Neuronal stem cell (in vitro differentiated cells): Measurements from ENCODE around the gene CD79A.
A peak's percentile ranks its signal among the peaks of the same experiment; 100 is the strongest.

Source experiments
- DNase-seq: peaks from one replicate; pipeline ENCODE4 v3.0.0-alpha.2; 2013; ENCODE audit warnings: low spot score
- H2AFZ ChIP-seq: one replicate; pipeline ENCODE4 v1.6.1; 2013; ENCODE audit warnings: mild to moderate bottlenecking, low read length, inconsistent platforms
- H2AK5ac ChIP-seq: 2 replicates; pipeline ENCODE4 v1.6.1; 2013; ENCODE audit warnings: low read depth, mild to moderate bottlenecking, inconsistent platforms, low read length, moderate library complexity, mixed read lengths
- H2BK120ac ChIP-seq: 2 replicates; pipeline ENCODE4 v1.6.1; 2013; ENCODE audit warnings: low read depth, mild to moderate bottlenecking, inconsistent platforms, low read length, moderate library complexity, mixed read lengths
- H2BK12ac ChIP-seq: one replicate; pipeline ENCODE4 v1.6.1; 2013; ENCODE audit warnings: low read length, inconsistent platforms
- H2BK15ac ChIP-seq: 2 replicates; pipeline ENCODE4 v1.6.1; 2013; ENCODE audit warnings: mild to moderate bottlenecking, low read length, inconsistent platforms, mixed read lengths
- H2BK5ac ChIP-seq: one replicate; pipeline ENCODE4 v1.6.1; 2013; ENCODE audit warnings: inconsistent platforms, mild to moderate bottlenecking, low read length, moderate library complexity
- H3K14ac ChIP-seq: one replicate; pipeline ENCODE4 v1.6.1; 2013; ENCODE audit warnings: low read length, inconsistent platforms
- H3K18ac ChIP-seq: 2 replicates; pipeline ENCODE4 v1.6.1; 2013; ENCODE audit warnings: low read length, inconsistent platforms
- H3K23ac ChIP-seq: 2 replicates; pipeline ENCODE4 v1.6.1; 2013; ENCODE audit warnings: low read depth, mild to moderate bottlenecking, mixed read lengths, low read length, inconsistent platforms; ENCODE audit not compliant: poor library complexity
- H3K27ac ChIP-seq: replicated peaks from 3 replicates; pipeline ENCODE4 v1.5.1; 2013; ENCODE audit warnings: low read length, inconsistent platforms
- H3K27me3 ChIP-seq, 3 experiments: 2 replicates each; pipeline ENCODE4 v1.6.1; 2013; ENCODE audit warnings: low read length in 3 of 3, mild to moderate bottlenecking in 2 of 3, inconsistent platforms in 1 of 3, low read depth in 1 of 3, mixed read lengths in 1 of 3, moderate library complexity in 1 of 3; ENCODE audit not compliant: control insufficient read depth in 3 of 3, insufficient read depth in 3 of 3
- H3K36me3 ChIP-seq, 2 donors: replicated peaks in 1 of 2; 2 replicates each; pipeline ENCODE4 v1.6.1; 2013; ENCODE audit warnings: low read length in 2 of 2; ENCODE audit not compliant: control insufficient read depth in 2 of 2, insufficient read depth in 2 of 2
- H3K4ac ChIP-seq: 2 replicates; pipeline ENCODE4 v1.6.1; 2013; ENCODE audit warnings: inconsistent platforms, mild to moderate bottlenecking, low read length, moderate library complexity
- H3K4me1 ChIP-seq, 2 donors: 1 replicate in 1 of 2; 2 replicates in 1 of 2; pipeline ENCODE4 v1.6.1; 2013; ENCODE audit warnings: low read length in 2 of 2, low read depth in 1 of 2; ENCODE audit not compliant: control insufficient read depth in 2 of 2, insufficient read depth in 1 of 2
- H3K4me2 ChIP-seq: one replicate; pipeline ENCODE4 v1.6.1; 2013; ENCODE audit warnings: mild to moderate bottlenecking, low read length, inconsistent platforms; ENCODE audit not compliant: insufficient read depth, poor library complexity, severe bottlenecking
- H3K4me3 ChIP-seq, 2 donors: 2 replicates each; pipeline ENCODE4 v1.5.1; 2013; ENCODE audit warnings: low read length in 2 of 2, mild to moderate bottlenecking in 2 of 2, inconsistent platforms in 1 of 2, moderate library complexity in 1 of 2
- H3K79me1 ChIP-seq: one replicate; pipeline ENCODE4 v1.6.1; 2013; ENCODE audit warnings: low read depth, mild to moderate bottlenecking, inconsistent platforms, low read length, moderate library complexity
- H3K9ac ChIP-seq: one replicate; pipeline ENCODE4 v1.6.1; 2013; ENCODE audit warnings: mild to moderate bottlenecking, low read depth, low read length, inconsistent platforms; ENCODE audit not compliant: poor library complexity
- H3K9me3 ChIP-seq, 2 donors: replicated peaks in 1 of 2; 2 replicates each; pipeline versions ENCODE3 to v1.6.1; 2013; ENCODE audit warnings: low read length in 2 of 2, mild to moderate bottlenecking in 2 of 2, inconsistent platforms in 1 of 2, low read depth in 1 of 2, mixed read lengths in 1 of 2, moderate library complexity in 1 of 2; ENCODE audit not compliant: control insufficient read depth in 2 of 2, insufficient read depth in 1 of 2
- H4K8ac ChIP-seq: one replicate; pipeline ENCODE4 v1.6.1; 2013; ENCODE audit warnings: low read depth, mild to moderate bottlenecking, inconsistent platforms, low read length, moderate library complexity
- H4K91ac ChIP-seq: one replicate; pipeline ENCODE4 v1.6.1; 2013; ENCODE audit warnings: low read length, low read depth, mild to moderate bottlenecking, inconsistent platforms; ENCODE audit not compliant: poor library complexity
- whole genome bisulfite sequencing, 2 donors: extraction: QIAGEN DNeasy Blood & Tissue Kit; methylation state at CpG; one replicate each; pipeline ENCODE4 v1.1.7; 2013; ENCODE audit warnings: missing lambda C conversion rate in 2 of 2, mixed read lengths in 1 of 2; ENCODE audit not compliant: insufficient read length in 2 of 2, insufficient replicate concordance in 1 of 2; ENCODE audit errors: extremely low coverage in 2 of 2; 5-methylcytosine and 5-hydroxymethylcytosine counted together

The CD79A gene

DNA sequence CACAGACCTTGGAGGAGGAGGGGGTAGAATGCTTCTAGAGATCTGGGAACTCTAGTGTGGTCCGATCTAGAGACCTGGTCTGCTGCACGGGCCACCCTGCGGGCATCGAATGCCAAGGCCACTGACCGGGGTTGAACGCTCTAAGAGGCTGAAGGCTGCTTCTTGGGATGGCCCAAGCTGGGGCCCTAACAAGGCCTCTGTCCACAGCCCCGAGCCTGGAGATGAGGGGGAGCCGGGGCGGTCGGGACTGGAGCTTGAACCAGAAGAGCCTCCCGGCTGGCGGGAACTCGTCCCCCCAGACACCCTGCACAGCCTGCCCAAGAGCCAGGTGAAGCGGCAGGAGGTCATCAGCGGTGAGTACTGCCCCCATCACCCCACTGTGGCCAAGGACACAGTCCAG is 21.2 kb downstream of the CD79A start:
- Histone ChIP-seq H3K9me3 (no peaks in the 10 kb centered on the region), H3K4me3 (no peak overlapping the region), H3K36me3 (peaks cover 24 to 55% of the 10 kb centered on the region in 2 donors), H4K8ac (no peak overlapping the region), H3K4me1 (no peaks in the 10 kb centered on the region), H3K27ac (no peak overlapping the region), H3K4ac (no peak overlapping the region), H2BK12ac (no peak overlapping the region), H3K27me3 (no peaks in the 10 kb centered on the region), H2AFZ (no peak overlapping the region), H3K18ac (no peak overlapping the region), H2BK15ac (no peak overlapping the region), H2BK120ac (no peak overlapping the region), H3K9ac (no peak overlapping the region), H2BK5ac (no peak overlapping the region), H2AK5ac (no peak overlapping the region), H3K23ac (no peak overlapping the region), H3K79me1 (peaks cover 1% of the 10 kb centered on the region), H3K4me2 (no peak overlapping the region), H3K14ac (no peak overlapping the region), H4K91ac (no peak overlapping the region)
- no CpG with 5 or more reads among the region's 15 CpGs for WGBS, 2 donors
- no peak for DNase-seq

DNA sequence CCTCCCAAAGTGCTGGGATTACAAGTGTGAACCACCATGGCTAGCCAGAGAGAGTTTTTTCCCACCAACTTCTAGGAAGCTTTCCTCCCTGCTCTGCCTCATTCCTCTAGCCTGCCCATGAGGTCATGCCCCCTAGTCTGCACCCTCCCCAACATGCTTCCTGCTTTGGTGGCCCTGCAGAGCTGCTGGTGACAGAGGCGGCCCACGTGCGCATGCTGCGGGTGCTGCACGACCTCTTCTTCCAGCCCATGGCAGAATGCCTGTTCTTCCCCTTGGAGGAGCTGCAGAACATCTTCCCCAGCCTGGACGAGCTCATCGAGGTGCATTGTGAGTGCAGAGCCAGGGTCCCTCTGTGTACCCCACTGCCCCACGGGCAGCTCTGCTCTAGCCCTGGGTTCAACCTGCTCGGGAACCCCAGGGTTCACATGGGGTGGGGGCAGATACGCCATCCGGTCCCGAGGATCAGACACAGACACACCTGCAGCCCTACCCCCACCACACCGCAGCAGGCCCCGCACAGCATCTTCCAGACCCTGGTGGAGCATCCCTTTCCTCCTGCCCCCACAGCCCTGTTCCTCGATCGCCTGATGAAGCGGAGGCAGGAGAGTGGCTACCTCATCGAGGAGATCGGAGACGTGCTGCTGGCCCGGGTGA is 24.8 kb downstream of the CD79A start:
- Histone ChIP-seq H3K9ac (no peak overlapping the region), H4K91ac (no peak overlapping the region), H3K9me3 (peaks cover 0 to 2% of the 10 kb centered on the region in 2 donors), H3K4me2 (no peak overlapping the region), H2AFZ (no peak overlapping the region), H3K27ac (no peak overlapping the region), H2BK120ac (no peak overlapping the region), H2BK5ac (no peak overlapping the region), H3K4ac (no peak overlapping the region), H2AK5ac (no peak overlapping the region), H3K23ac (no peak overlapping the region), H2BK15ac (no peak overlapping the region), H3K27me3 (no peaks in the 10 kb centered on the region), H3K4me3 (no peak overlapping the region), H3K14ac (peak overlapping the region; percentile 31), H3K36me3 (peaks cover 32 to 68% of the 10 kb centered on the region in 2 donors), H3K4me1 (no peaks in the 10 kb centered on the region), H3K79me1 (peaks cover 2% of the 10 kb centered on the region), H2BK12ac (peak overlapping the region; percentile 30), H3K18ac (no peak overlapping the region), H4K8ac (no peak overlapping the region)
- DNase-seq, result no peak
- no CpG with 5 or more reads among the region's 21 CpGs for WGBS, 2 donors

DNA sequence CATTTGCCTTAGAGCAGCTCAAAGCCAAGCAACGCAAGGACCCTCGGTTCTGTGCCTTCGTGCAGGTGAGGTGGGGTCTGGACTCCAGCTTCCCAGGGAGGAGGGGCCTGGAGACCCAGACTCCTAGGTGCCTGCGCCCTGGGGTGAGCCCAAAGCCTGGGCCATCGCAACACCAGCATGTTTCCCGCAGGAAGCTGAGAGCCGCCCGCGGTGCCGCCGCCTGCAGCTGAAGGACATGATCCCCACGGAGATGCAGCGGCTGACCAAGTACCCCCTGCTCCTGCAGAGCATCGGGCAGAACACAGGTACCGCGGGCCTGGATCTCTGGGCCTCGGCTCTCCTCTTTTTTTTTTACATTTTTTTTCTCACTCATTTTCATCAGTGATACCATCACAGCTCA is 25.5 kb downstream of the CD79A start:
- Histone ChIP-seq H3K23ac (no peak overlapping the region), H3K4me2 (no peak overlapping the region), H3K4me3 (no peak overlapping the region), H3K36me3 (peaks cover 32 to 67% of the 10 kb centered on the region in 2 donors), H3K27me3 (no peaks in the 10 kb centered on the region), H4K8ac (no peak overlapping the region), H2BK5ac (no peak overlapping the region), H2AFZ (no peak overlapping the region), H3K14ac (no peak overlapping the region), H3K9ac (no peak overlapping the region), H4K91ac (no peak overlapping the region), H2BK12ac (no peak overlapping the region), H3K79me1 (peaks cover 2% of the 10 kb centered on the region), H3K9me3 (peaks cover 0 to 2% of the 10 kb centered on the region in 2 donors), H2BK120ac (no peak overlapping the region), H3K4me1 (no peaks in the 10 kb centered on the region), H3K18ac (no peak overlapping the region), H3K4ac (no peak overlapping the region), H3K27ac (no peak overlapping the region), H2AK5ac (no peak overlapping the region), H2BK15ac (no peak overlapping the region)
- no peak for DNase-seq
- WGBS, 2 donors, result no CpG with 5 or more reads among the region's 17 CpGs

DNA sequence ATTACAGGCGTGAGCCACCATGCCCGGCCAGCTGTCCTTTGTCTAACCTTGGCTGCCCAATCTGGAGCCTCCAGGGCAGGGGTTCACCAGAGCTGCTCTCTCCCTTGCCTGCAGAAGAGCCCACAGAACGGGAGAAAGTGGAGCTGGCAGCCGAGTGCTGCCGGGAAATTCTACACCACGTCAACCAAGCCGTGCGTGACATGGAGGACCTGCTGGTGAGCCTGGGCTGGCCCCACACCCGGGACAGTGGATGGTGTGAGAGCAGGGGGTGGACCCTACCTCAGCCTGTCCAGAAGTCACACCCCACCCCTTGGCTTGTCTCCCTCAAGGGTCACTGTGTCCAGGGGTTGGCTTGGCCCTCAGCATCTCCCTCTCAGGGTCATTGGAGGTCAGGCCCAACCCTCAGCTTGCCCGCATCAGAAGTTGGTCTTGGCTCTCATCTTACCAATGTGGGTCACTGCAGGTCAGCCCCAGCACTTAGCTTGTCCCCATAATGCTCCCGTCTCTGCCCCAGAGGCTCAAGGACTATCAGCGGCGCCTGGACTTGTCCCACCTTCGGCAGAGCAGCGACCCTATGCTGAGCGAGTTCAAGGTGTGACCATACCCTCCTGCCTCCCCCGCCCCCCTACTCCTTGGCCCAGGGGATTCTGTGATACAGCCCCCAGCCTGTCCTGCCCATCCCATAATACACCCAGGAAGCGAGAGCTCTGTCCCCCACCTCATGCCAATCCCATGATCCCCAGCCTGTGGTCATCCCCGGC is 26.3 kb downstream of the CD79A start:
- H2AK5ac ChIP-seq, result no peak overlapping the region
- peaks cover 0 to 2% of the 10 kb centered on the region in 2 donors for H3K9me3 ChIP-seq
- no peaks in the 10 kb centered on the region for H3K27me3 ChIP-seq
- H2BK120ac ChIP-seq, result no peak overlapping the region
- no peak overlapping the region for H3K18ac ChIP-seq
- no peak overlapping the region for H3K9ac ChIP-seq
- DNase-seq, result no peak
- H2BK12ac ChIP-seq, result no peak overlapping the region
- H3K36me3 ChIP-seq, result peaks cover 30 to 61% of the 10 kb centered on the region in 2 donors
- H3K4me3 ChIP-seq, result peak overlapping the region in 1 of 2 donors; percentile 20
- no peak overlapping the region for H3K23ac ChIP-seq
- H2AFZ ChIP-seq, result no peak overlapping the region
- peaks cover 2% of the 10 kb centered on the region for H3K79me1 ChIP-seq
- H3K4me1 ChIP-seq, result no peaks in the 10 kb centered on the region
- no peak overlapping the region for H4K8ac ChIP-seq
- no peak overlapping the region for H4K91ac ChIP-seq
- no peak overlapping the region for H2BK15ac ChIP-seq
- no CpG with 5 or more reads among the region's 19 CpGs for WGBS, 2 donors
- no peak overlapping the region for H3K4me2 ChIP-seq
- H3K27ac ChIP-seq, result no peak overlapping the region
- no peak overlapping the region for H2BK5ac ChIP-seq
- H3K14ac ChIP-seq, result peak overlapping the region; percentile 17
- no peak overlapping the region for H3K4ac ChIP-seq
